ENCODE data around the gene LIPC.

GRCh38 chr15:58506783-58507668 is 75.2 kb downstream of the LIPC start:
- TF ChIP-seq CTCF (IDR thresholded peaks at IDR 0.05) (no peak), POLR2A (IDR thresholded peaks at IDR 0.05) (no peak)
